ENCODE results near the gene POLR2C. TPM values are rescaled to one million over a fixed set of nuclear protein-coding genes. Genes with fewer than 3 reads are reported as not detected.

POLR2C gene
- total RNA-seq, 2 donors from 2014 or later = 110 to 130 TPM

GRCh38 chr16:57472665-57473060 lies 10.2 kb downstream of the POLR2C start:
- no peak for TF ChIP-seq CTCF (IDR thresholded peaks at IDR 0.05)
- ATAC-seq (ENCODE audit: insufficient number of reproducible peaks, low FRiP score, low read depth) = no peak
- Histone ChIP-seq H3K4me1 (ENCODE audit: control insufficient read depth in 1 of 2, low read depth in 2 of 2) (peaks cover 7 to 30% of the 10 kb centered on the region in 2 donors), H3K27ac (no peak overlapping the region), H3K36me3 (peaks cover 61% of the 10 kb centered on the region), H3K9me3 (no peaks in the 10 kb centered on the region), H3K27me3 (replicated peaks; ENCODE audit: insufficient read depth) (no peaks in the 10 kb centered on the region), H3K4me3 (no peak overlapping the region)
- DNase-seq (ENCODE audit: low spot score) = no peak

- ATAC-seq (ENCODE audit: insufficient number of reproducible peaks, low FRiP score, low read depth) (no peak), DNase-seq (ENCODE audit: low spot score) (no peak)
- no peak overlapping the region for H3K4me3 ChIP-seq
- H3K27ac ChIP-seq = no peak overlapping the region
- peaks cover 54% of the 10 kb centered on the region for H3K36me3 ChIP-seq
- no peaks in the 10 kb centered on the region for H3K27me3 ChIP-seq (replicated peaks; ENCODE audit: insufficient read depth)
- H3K9me3 ChIP-seq = no peaks in the 10 kb centered on the region
- H3K4me1 ChIP-seq (ENCODE audit: control insufficient read depth in 1 of 2, low read depth in 2 of 2) = peaks cover 13 to 36% of the 10 kb centered on the region in 2 donors
- no peak for TF ChIP-seq CTCF (IDR thresholded peaks at IDR 0.05)
Observed at GRCh38 chr16:57473176-57473840, 10.8 kb downstream of the POLR2C start.

- TF ChIP-seq CTCF (IDR thresholded peaks at IDR 0.05) = no peak
- Histone ChIP-seq H3K4me3 (no peak overlapping the region), H3K27ac (no peak overlapping the region), H3K36me3 (peaks cover 53% of the 10 kb centered on the region), H3K9me3 (no peaks in the 10 kb centered on the region), H3K27me3 (replicated peaks; ENCODE audit: insufficient read depth) (no peaks in the 10 kb centered on the region), H3K4me1 (ENCODE audit: control insufficient read depth in 1 of 2, low read depth in 2 of 2) (peaks cover 19 to 42% of the 10 kb centered on the region in 2 donors)
- no peak for ATAC-seq (ENCODE audit: insufficient number of reproducible peaks, low FRiP score, low read depth)
- no peak for DNase-seq (ENCODE audit: low spot score)
Observed at GRCh38 chr16:57473906-57474305, 11.4 kb downstream of the POLR2C start.

GRCh38 chr16:57474671-57475661 lies 12.5 kb downstream of the POLR2C start:
- no peaks in the 10 kb centered on the region for H3K9me3 ChIP-seq
- no peak for TF ChIP-seq CTCF (IDR thresholded peaks at IDR 0.05)

GRCh38 chr16:57475711-57476339 lies 13.3 kb downstream of the POLR2C start:
- Histone ChIP-seq H3K4me1 (ENCODE audit: control insufficient read depth in 1 of 2, low read depth in 2 of 2) (peaks cover 23 to 51% of the 10 kb centered on the region in 2 donors), H3K4me3 (no peak overlapping the region), H3K27ac (peak overlapping the region in 1 of 2 donors; percentile 83), H3K36me3 (peaks cover 35% of the 10 kb centered on the region), H3K9me3 (no peaks in the 10 kb centered on the region), H3K27me3 (replicated peaks; ENCODE audit: insufficient read depth) (no peaks in the 10 kb centered on the region)
- ATAC-seq (ENCODE audit: insufficient number of reproducible peaks, low FRiP score, low read depth) (no peak), DNase-seq (ENCODE audit: low spot score) (no peak)
- peak; percentile 21 for TF ChIP-seq CTCF (IDR thresholded peaks at IDR 0.05)

More at GRCh38 chr16:57474671-57475661, 12.5 kb downstream of the POLR2C start:
- no peaks in the 10 kb centered on the region for H3K27me3 ChIP-seq (replicated peaks; ENCODE audit: insufficient read depth)
- ATAC-seq (ENCODE audit: insufficient number of reproducible peaks, low FRiP score, low read depth) (no peak), DNase-seq (ENCODE audit: low spot score) (no peak)
- H3K4me3 ChIP-seq = no peak overlapping the region
- H3K4me1 ChIP-seq (ENCODE audit: control insufficient read depth in 1 of 2, low read depth in 2 of 2) = peaks cover 23 to 48% of the 10 kb centered on the region in 2 donors
- no peak overlapping the region for H3K27ac ChIP-seq
- peaks cover 42% of the 10 kb centered on the region for H3K36me3 ChIP-seq
